Stimulated activated CD8-positive, alpha-beta memory T cell treated with anti-CD3 and anti-CD28 coated beads, Interleukin-7, amount 100 ng/mL, for 48 hours (primary cell): Measurements from ENCODE around the gene TGFB1I1.

Experiments used
- DNase-seq, 2 donors: peaks; one replicate each; pipeline ENCODE4 v3.0.0-alpha.2; 2020; ENCODE audit warnings: low read depth in 1 of 2; ENCODE audit errors: extremely low read depth in 1 of 2

The TGFB1I1 gene

GRCh38 chr16:31451681-31452351 is 20.1 kb upstream of the TGFB1I1 start:
- no peak for DNase-seq

GRCh38 chr16:31452631-31453106 is 19.3 kb upstream of the TGFB1I1 start:
- no peak for DNase-seq

- DNase-seq = no peak
Observed at GRCh38 chr16:31453255-31454204, 18.4 kb upstream of the TGFB1I1 start.

GRCh38 chr16:31455601-31456314 is 16.2 kb upstream of the TGFB1I1 start:
- no peak for DNase-seq

GRCh38 chr16:31456988-31457360 is 15.0 kb upstream of the TGFB1I1 start:
- no peak for DNase-seq

GRCh38 chr16:31458073-31458843 is 13.7 kb upstream of the TGFB1I1 start:
- DNase-seq = peak in 1 of 2 donors; percentile 34

- peak; percentile 92 to 96 for DNase-seq
Observed at GRCh38 chr16:31458844-31459686, 12.9 kb upstream of the TGFB1I1 start, which contains the start of gene ARMC5. TSS of gene ARMC5 (plus strand) at chr16:31459501. CDS start at chr16:31459525, 24 bp downstream.

- DNase-seq = peak; percentile 98 to 100
Observed at GRCh38 chr16:31459687-31460581, 12.0 kb upstream of the TGFB1I1 start.

GRCh38 chr16:31460582-31461002 is 11.4 kb upstream of the TGFB1I1 start:
- no peak for DNase-seq

GRCh38 chr16:31461201-31461920 is 10.6 kb upstream of the TGFB1I1 start:
- no peak for DNase-seq

GRCh38 chr16:31461921-31462804 is 9.8 kb upstream of the TGFB1I1 start:
- DNase-seq = no peak

- DNase-seq = no peak
Observed at GRCh38 chr16:31464348-31464769, 7.6 kb upstream of the TGFB1I1 start.

GRCh38 chr16:31464781-31465260 is 7.1 kb upstream of the TGFB1I1 start:
- no peak for DNase-seq

- no peak for DNase-seq
Observed at GRCh38 chr16:31465788-31466370, 6.1 kb upstream of the TGFB1I1 start.

GRCh38 chr16:31466381-31466841 is 5.5 kb upstream of the TGFB1I1 start:
- no peak for DNase-seq

GRCh38 chr16:31467151-31467773 is 4.7 kb upstream of the TGFB1I1 start:
- DNase-seq = no peak
